Measurements from ENCODE around the gene EFCAB6.

- TF ChIP-seq POLR2A (IDR thresholded peaks at IDR 0.05; ENCODE audit: low read length) (no peak), GATA1 (IDR thresholded peaks at IDR 0.05; ENCODE audit: low read depth, low read length) (no peak)
Observed at GRCh38 chr22:43636086-43636485, 176.0 kb downstream of the EFCAB6 start.

Data from erythroblast (primary cell).